ENCODE measurements around the gene RXFP3.

DNA sequence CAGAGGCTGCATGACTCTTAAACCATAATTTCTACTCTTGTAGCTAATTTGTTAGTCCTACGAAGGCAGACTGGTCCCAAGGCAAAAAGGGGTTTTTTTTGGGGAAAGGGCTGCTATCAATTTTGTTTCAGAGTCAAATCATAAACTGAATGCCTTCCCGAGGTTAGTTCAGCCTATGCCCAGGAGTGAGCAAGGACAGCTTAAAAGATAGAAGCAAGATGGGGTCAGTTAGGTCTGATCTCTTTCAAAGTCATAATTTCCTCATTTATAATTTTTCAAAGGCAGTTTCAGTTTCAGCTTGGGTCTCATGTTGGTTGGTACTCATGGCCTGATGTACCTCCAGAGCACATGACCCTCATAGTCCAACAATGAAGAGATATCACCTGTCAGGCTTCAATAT is 7.9 kb upstream of the RXFP3 start:
- TF ChIP-seq ZNF8 (CRISPR knock-in tag; IDR thresholded peaks at IDR 0.05), result no peak
- TF ChIP-seq POU6F1 (CRISPR knock-in tag; IDR thresholded peaks at IDR 0.05; ENCODE audit: borderline replicate concordance, low read depth), result no peak
- no peak for TF ChIP-seq ARNTL (CRISPR knock-in tag; IDR thresholded peaks at IDR 0.05; ENCODE audit: borderline replicate concordance, low read depth)
- TF ChIP-seq SNAI2 (CRISPR knock-in tag; IDR thresholded peaks at IDR 0.05), result no peak
- no peak for TF ChIP-seq OSR1 (CRISPR knock-in tag; IDR thresholded peaks at IDR 0.05)

Measured in SK-N-SH treated with all-trans-retinoic acid at 6 μM for 48 hours (cell line).